Caki2 (cell line): ENCODE results near the gene SLC1A7. TPM values are rescaled to one million over a fixed set of nuclear protein-coding genes. Genes with fewer than 3 reads are reported as not detected.

Experiments
- DNase-seq: peaks from one replicate; pipeline ENCODE4 v3.0.0-alpha.2; 2015; ENCODE audit warnings: low read depth
- in situ Hi-C: cut with HindIII; loops from 2 replicates; pipeline ENCODE4 v1.10.0; 2016; ENCODE audit warnings: low sequenced_read_pairs, low pct_unique_long_range_greater_than_20kb, mixed read lengths
- total RNA-seq: library from RNA; depleted of rRNA; stranded (reverse); fragments of >200 nt; shearing (Covaris generic); gene quantifications from 2 replicates; pipeline ENCODE4 v1.2.3, GENCODE V29; 2014; ENCODE audit warnings: low replicate concordance

Gene SLC1A7
- total RNA-seq, 1 experiment from 2014 or later, result not detected

DNA sequence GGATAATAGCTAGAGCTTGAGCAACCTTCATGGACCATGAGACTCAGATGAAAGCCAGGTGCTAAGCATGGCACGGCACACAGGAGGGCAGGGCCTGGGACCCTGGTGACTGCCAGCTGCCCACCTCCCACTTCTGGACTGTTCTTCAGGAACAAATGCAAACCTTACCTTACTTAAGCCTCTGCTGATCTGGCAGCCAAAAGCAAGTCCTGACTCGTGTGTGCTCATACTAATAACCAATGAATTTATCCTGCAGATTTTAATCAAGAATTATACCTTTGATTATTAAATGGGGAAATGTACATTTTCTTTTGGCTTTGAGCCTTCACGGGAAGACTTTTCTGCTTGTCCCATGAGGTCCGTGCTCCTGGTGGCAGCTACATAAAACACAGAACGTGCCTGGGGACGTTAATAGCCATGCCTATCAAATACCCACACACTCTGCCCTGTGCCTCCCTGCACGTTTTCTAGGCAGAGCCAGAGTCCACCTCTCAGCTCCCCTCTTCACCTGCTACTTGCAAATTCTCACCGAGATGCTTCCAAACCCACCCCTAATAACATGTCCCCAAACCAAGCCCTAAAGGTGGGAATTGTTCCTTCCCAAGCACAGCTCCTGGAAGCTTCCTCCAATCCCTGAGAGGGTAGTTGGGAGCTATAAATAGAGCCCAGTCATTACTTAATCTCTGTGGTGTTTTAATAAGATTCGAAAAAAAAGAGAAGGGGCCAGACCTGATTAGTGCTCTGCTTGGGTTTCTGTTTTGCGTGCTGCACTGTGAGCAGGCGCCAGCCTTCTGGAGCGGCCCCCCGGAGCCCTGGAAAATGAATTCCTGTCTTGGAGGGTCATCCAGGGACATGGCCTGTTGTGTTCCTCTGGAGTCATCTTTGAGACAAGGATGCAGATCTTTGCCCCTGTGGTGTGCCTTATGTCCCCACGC is 33.5 kb downstream of the SLC1A7 start:
- DNase-seq, result no peak
- in situ Hi-C loops, result no loop called here

- in situ Hi-C loops, result no loop called here
- no peak for DNase-seq
Observed at GRCh38 chr1:53107570-53108322, 34.7 kb downstream of the SLC1A7 start.

- in situ Hi-C loops, result no loop called here
- DNase-seq, result no peak
Observed at GRCh38 chr1:53107090-53107489, 35.3 kb downstream of the SLC1A7 start.

DNA sequence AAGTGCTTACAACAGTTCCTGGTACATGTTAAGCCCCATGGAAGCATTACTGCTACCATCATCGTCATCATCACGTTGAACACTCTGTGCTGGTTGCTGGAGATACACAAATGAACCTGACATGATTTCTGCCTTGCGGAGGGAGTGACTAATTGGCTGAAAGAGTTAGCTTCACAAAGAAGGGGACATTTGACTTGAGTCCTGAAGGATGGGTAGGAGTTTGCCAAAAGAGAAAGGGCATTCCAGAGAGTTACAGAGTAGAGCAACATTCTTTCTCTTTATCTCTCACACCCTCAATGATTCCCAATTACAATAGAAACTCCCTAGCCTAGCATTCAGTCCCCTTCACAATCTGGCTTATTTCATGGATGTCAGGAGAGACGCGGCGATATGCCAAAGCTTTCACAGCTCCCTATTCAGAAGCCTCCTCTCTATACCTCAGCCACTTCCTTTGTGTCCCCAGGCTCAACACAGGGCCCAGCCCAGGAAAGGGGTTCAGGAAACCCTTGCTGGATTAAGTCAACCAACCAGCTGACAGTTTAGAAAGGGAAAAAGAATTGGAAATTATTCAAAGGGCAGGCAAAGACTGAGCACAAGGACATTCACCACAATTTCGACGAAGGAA is 38.0 kb downstream of the SLC1A7 start:
- DNase-seq, result no peak

DNA sequence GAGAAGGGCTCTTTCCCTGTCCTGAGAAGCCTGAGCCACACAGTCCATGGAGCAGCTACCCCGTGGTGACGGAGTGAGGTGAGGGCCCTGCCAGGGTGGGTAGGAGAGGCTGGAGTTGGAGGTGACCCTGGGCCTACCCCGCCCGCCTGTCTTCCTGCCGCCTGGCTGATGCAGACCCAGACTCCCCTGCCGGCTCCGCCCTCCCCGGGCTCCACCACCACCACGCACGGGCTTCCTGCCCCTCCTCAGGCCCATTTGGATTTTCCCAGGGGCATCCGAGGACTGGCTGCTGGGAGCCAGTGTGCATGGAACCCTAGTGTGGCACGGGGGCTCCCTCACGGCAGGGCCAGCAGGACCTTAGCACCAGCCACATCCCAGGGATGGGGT is 47.9 kb downstream of the SLC1A7 start:
- no peak for DNase-seq
- in situ Hi-C loops, result no loop called here

More for the DNA sequence above, 38.0 kb downstream of the SLC1A7 start:
- in situ Hi-C loops, result no loop called here

DNA sequence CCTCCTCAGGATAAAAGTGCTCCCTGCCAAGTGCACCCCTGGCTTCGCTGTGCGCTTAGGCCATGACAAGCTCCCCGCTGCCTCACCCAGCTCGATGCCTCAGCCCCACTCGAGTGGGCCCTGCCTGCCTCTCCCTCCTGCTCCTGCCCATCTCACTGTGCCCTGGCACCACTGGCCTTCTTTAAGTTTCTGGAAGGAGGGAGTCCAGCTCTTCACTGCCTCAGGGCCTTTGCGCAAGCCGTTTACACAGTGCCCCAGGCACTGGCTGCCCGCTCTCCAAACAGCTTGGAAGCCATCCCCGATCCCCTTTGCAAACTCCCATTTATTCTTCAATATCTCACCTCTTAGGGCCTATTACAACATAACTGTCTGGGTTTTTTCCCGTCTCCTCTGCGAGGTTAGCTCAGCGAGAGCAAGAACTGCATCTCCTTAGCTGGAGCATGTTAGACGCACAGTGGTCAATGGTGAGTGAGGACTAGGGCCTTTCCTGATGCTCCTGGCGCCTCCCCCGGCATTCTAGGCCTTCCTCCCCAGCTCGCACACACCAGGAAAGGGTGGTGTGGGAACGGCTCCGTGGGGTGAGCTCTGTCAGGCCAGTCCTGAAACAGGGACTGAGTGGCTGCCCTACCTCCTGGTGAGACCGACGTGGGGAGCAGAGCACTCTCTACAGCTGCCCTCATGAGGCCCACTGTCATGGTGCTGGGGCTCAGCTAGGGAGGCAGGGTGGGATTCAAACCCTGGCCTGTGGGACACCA is 48.5 kb downstream of the SLC1A7 start:
- no peak for DNase-seq
- in situ Hi-C loops, result no loop called here

DNA sequence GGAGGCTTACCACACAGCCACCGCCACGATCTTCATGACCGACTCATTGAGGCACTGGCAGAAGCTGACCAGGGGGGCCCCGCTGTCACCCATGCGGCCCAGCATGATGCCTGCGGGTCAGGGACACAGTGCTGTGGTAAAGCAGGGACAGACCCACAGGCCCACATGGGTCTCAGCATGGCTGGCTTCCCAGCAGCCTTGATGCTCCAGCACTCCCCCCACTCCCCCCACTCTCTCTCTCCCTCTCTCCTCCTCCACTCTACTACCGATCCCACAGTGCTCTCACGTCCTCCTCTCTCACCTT is 49.0 kb downstream of the SLC1A7 start:
- in situ Hi-C loops, result no loop called here

GRCh38 chr1:53092659-53093450 is 49.6 kb downstream of the SLC1A7 start:
- no peak for DNase-seq
- in situ Hi-C loops, result no loop called here

More for the DNA sequence above, 49.0 kb downstream of the SLC1A7 start:
- no peak for DNase-seq

GRCh38 chr1:53091841-53092645 is 50.4 kb downstream of the SLC1A7 start:
- DNase-seq, result no peak
- in situ Hi-C loops, result no loop called here

GRCh38 chr1:53090227-53091147 is 52.0 kb downstream of the SLC1A7 start:
- no peak for DNase-seq
- in situ Hi-C loops, result no loop called here

DNA sequence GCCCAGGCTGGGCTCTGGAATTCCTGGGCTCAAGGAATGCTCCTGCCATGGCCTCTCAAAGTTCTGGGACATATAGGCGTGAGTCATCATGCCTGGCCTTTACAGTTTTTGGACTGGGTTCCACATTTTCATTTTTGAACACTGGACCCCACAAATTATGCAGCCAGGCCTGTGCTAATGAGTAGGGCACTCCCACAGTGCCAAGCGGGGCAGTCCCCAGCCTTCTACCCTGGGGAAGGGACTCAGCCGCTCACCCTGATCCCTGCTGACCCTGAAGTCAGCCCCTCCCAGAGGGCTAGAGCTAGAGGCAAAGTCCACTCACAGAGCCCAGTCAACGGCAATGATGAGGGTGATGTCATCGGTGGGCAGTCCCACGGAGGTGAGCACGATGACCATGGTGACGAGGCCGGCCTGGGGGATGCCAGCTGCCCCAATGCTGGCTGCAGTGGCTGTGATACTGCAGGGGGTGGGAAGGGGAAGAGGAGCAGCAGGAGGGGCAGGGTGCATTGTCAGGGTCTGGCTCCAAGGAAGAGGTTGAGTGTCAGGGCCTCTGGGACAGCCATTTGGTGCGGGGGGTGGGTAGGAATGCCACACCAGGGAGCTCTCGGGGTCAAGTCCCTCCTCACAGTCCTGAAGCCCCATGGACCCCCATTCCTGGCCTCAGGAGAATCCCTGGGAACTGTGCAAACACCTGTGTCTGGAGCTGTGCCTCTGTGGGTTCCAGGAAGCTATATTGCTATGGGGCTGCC is 52.8 kb downstream of the SLC1A7 start:
- peak; percentile 19 for DNase-seq
- in situ Hi-C loops, result no loop called here

DNA sequence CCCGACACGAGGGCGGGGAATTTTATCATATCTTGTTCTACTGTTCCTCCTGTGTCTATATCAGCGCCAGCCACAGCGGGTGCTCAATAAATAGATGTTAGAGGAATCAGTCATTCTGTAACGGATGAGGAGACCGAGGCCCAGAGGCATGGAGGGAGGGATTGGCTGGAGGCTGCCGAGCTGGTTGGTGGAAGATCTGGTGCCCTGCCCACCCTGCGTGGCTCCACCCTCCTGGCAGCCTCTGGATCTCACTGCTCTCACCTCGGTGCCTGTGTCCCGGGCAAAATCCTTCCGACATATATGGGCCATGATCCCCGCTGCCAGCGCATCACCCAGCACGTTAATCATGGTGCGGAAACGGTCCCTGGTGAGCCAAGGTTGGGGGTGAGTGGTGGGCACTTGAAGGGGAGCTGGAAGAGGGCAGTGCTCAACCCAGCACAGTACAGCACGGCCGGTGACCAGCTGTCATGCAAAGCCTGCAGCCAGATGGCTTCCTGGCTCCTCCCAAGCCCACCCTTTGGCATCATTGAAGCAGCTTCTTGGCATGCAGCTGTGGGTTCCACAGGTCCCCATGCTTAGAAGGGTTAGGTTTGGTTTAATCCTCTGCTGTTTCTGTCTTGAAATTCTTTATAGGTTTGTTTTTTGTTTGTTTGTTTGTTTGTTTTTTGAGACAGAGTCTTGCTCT is 53.7 kb downstream of the SLC1A7 start:
- no peak for DNase-seq
- in situ Hi-C loops, result no loop called here

DNA sequence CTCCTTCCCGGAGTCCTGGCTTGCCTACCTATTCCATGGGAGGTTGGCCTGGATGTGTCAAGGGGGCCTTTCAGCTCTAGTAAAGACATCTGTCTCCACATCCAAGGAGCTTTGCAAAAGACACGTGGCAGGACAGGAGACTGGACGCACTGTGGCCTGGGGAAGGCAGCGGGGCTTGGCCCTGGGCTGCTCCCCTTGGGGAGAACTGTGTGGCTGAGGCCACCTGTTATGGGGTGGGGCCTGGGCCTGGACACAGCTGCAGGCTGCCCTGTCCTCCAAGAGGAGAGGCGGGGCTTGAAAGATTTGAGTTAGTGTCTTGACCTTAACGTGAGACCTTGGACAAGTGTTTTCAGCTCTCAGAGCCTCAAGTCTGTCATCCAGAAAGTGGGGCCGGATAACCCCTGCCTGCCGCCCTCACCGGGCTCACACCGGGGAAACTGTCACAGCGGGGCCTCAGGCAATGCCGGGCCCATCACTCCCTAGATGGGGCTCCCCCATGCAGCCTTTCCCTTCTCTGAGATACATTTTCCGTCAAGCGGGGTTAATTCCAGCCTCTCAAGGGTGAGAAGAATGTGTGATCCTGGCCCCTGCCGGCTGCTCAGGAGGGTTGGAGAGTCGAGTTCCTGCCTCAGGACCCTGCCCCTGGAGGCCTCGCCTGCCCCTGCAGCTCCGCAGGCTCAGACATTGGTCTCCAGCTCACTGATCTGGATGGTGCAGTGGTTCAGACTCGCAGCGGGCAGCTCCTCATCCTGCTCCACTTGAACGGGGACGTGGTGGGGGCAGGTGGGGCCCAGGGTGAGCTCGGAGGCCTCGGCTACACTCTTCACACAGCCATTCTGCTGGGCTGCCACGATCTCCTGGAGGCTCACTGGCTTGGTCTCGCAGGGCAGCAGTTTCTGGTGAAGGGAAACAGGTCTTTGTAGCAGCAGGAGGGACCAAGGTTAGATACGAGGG is 54.8 kb downstream of the SLC1A7 start:
- in situ Hi-C loops, result no loop called here

GRCh38 chr1:53086491-53087070 is 55.9 kb downstream of the SLC1A7 start:
- in situ Hi-C loops, result no loop called here
- DNase-seq, result no peak

More for the DNA sequence above, 54.8 kb downstream of the SLC1A7 start:
- no peak for DNase-seq
